Kidney (tissue), 14 donors: Measurements from ENCODE around the gene HIVEP3. TPM values are rescaled to one million over a fixed set of nuclear protein-coding genes. Genes with fewer than 3 reads are reported as not detected.

Source experiments
- DNase-seq, 5 donors: peaks; one replicate each; pipeline ENCODE4 v3.0.0-alpha.2; 2013 to 2020
- FAIRE-seq: peaks from 2 replicates; lab custom pipeline; 2012; peaks lifted over from hg19 to GRCh38; lab: Jason Lieb, UNC
- H3K27ac ChIP-seq, 2 donors: one replicate each; pipeline ENCODE4 v1.7.0; 2013; ENCODE audit warnings: low read depth in 2 of 2, low read length in 2 of 2, inconsistent platforms in 1 of 2
- H3K27me3 ChIP-seq: one replicate; pipeline ENCODE4 v1.7.1; 2013; ENCODE audit warnings: low read length, inconsistent platforms; ENCODE audit not compliant: control insufficient read depth, insufficient read depth
- H3K36me3 ChIP-seq, 3 donors: one replicate each; pipeline versions ENCODE4 v1.7.0 to v1.7.1; 2013; ENCODE audit warnings: low read length in 3 of 3, control low read depth in 1 of 3, inconsistent platforms in 1 of 3; ENCODE audit not compliant: insufficient read depth in 3 of 3, control insufficient read depth in 2 of 3
- H3K4me1 ChIP-seq, 3 donors: one replicate each; pipeline versions ENCODE4 v1.7.0 to v1.7.1; 2013; ENCODE audit warnings: low read length in 3 of 3, inconsistent platforms in 1 of 3, low read depth in 1 of 3; ENCODE audit not compliant: control insufficient read depth in 2 of 3, insufficient read depth in 2 of 3
- H3K4me3 ChIP-seq, 3 donors: one replicate each; pipeline versions ENCODE4 v1.7.0 to v1.8.1; 2013; ENCODE audit warnings: low read length in 3 of 3, control low read depth in 1 of 3, inconsistent platforms in 1 of 3
- H3K9ac ChIP-seq, 3 donors: one replicate each; pipeline versions ENCODE4 v1.7.0 to v1.7.1; 2013; ENCODE audit warnings: low read length in 3 of 3, control low read depth in 1 of 3, inconsistent platforms in 1 of 3
- H3K9me3 ChIP-seq, 3 donors: one replicate each; pipeline versions ENCODE4 v1.7.0 to v1.7.1; 2013; ENCODE audit warnings: low read length in 3 of 3, control low read depth in 1 of 3, inconsistent platforms in 1 of 3; ENCODE audit not compliant: control insufficient read depth in 2 of 3, insufficient read depth in 1 of 3
- intact Hi-C: fragments of 100-400 bp; cut with DNase I; formaldehyde crosslinking; loops from one replicate; pipeline ENCODE4 v1.11.1; 2022
- polyA plus RNA-seq: library from polyadenylated mRNA; stranded (reverse); fragments of 350-450 nt; fragmentation: Illumina TruSeq; extraction: RNeasy Lipid Tissue Mini Kit (QIAGEN cat#74804); gene quantifications from one replicate; pipeline ENCODE4 v1.2.3, GENCODE V29; 2014; ENCODE audit warnings: low read depth, low replicate concordance; ENCODE audit not compliant: insufficient read depth
- total RNA-seq: library from RNA; stranded (reverse); fragmentation: NEBNext Ultra II Directional; extraction: Animal tissue kit (Norgen Biotek cat#: 25700); gene quantifications from one replicate; pipeline ENCODE4 v1.2.1, GENCODE V29; 2021
- TF ChIP-seq, protein P1 (sequence below): IDR thresholded peaks from 3 replicates; pipeline ENCODE4 v1.5.1; 2012; ENCODE audit warnings: mild to moderate bottlenecking, moderate library complexity, borderline replicate concordance; ENCODE audit not compliant: insufficient read depth; ENCODE audit errors: extremely low read depth
- donor health status: control.
- donor health status: control.
- donor health status: control.
- donor health status: control.
- donor health status: control.
- donor health status: DM: yes; HTN: yes; CAD: no.
- donor health status: Normal renal cell carcinoma (clear cell type).

The HIVEP3 gene
- total and polyA plus RNA-seq, 2 donors from 2014 or later: 3.5 to 11.0 TPM

DNA sequence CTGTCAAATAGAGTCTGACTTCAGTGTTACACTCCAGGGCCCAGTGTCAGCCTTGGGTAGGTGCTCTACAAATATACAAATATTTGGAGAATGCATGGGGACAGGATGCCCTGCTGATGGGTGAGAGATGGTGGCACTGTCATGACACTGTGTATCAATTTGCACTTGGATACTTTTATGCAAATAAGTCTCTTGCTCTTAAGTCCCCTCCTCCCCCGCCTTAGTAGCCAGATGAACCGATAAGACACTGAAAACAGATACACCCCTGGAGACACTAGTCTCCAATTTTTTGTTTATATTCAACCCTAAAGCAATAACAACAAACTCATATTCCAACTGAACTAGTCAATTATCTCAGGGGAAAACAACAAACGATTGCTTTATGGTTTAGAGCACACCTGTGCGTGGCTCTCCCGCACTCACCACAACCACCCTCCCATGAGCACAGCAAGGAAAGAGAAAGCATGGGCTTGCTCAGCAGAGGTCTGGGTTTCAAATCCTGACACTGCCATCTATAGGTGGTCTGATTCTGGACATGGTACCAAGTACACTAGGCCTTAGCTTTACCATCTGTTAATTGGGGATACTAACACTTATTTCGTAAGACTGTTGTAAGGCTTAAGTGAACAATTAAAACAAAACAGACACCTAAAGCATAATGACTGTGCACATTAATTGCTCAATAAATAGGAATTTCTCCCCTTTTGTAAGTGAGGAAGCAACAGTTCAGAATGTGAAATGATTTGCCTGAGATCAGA, 50.3 kb downstream of the HIVEP3 start:
- FAIRE-seq: no peak
- no peak overlapping the region for H3K9ac ChIP-seq
- intact Hi-C loops: no loop called here
- no peaks in the 10 kb centered on the region for H3K36me3 ChIP-seq
- DNase-seq: no peak
- H3K27ac ChIP-seq: no peak overlapping the region
- peaks cover 0 to 7% (median 0%) of the 10 kb centered on the region in 3 donors for H3K4me1 ChIP-seq
- H3K9me3 ChIP-seq: no peaks in the 10 kb centered on the region
- no peak overlapping the region for H3K4me3 ChIP-seq
- TF ChIP-seq, protein P1, sequence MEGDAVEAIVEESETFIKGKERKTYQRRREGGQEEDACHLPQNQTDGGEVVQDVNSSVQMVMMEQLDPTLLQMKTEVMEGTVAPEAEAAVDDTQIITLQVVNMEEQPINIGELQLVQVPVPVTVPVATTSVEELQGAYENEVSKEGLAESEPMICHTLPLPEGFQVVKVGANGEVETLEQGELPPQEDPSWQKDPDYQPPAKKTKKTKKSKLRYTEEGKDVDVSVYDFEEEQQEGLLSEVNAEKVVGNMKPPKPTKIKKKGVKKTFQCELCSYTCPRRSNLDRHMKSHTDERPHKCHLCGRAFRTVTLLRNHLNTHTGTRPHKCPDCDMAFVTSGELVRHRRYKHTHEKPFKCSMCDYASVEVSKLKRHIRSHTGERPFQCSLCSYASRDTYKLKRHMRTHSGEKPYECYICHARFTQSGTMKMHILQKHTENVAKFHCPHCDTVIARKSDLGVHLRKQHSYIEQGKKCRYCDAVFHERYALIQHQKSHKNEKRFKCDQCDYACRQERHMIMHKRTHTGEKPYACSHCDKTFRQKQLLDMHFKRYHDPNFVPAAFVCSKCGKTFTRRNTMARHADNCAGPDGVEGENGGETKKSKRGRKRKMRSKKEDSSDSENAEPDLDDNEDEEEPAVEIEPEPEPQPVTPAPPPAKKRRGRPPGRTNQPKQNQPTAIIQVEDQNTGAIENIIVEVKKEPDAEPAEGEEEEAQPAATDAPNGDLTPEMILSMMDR: no peak
- no peaks in the 10 kb centered on the region for H3K27me3 ChIP-seq

DNA sequence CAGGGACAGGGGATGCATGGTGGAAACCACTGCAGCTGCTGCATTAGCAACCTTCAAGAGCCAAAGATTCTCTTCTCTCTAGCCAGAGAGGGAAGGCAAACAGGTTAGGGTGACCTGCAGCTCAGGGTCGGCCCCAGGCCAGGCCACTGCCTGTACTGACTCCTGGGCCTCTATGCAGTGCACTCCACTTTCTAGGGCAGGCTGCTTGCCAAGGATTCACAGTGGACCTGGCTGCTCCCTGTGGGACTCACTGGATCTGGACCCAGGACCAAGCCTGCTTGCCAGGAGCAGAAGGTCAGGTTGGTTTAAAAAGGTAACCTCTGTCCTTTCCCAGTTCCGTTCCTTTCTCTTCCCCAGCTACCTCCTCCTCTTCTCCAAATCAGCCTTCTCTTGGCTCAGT, 52.4 kb downstream of the HIVEP3 start:
- Histone ChIP-seq H3K27ac (no peak overlapping the region), H3K36me3 (no peaks in the 10 kb centered on the region), H3K9me3 (no peaks in the 10 kb centered on the region), H3K27me3 (no peaks in the 10 kb centered on the region), H3K9ac (no peak overlapping the region), H3K4me1 (peaks cover 0 to 7% (median 0%) of the 10 kb centered on the region in 3 donors), H3K4me3 (no peak overlapping the region)
- DNase-seq (no peak), FAIRE-seq (no peak)
- intact Hi-C loops: no loop called here
- TF ChIP-seq, protein P1: no peak

DNA sequence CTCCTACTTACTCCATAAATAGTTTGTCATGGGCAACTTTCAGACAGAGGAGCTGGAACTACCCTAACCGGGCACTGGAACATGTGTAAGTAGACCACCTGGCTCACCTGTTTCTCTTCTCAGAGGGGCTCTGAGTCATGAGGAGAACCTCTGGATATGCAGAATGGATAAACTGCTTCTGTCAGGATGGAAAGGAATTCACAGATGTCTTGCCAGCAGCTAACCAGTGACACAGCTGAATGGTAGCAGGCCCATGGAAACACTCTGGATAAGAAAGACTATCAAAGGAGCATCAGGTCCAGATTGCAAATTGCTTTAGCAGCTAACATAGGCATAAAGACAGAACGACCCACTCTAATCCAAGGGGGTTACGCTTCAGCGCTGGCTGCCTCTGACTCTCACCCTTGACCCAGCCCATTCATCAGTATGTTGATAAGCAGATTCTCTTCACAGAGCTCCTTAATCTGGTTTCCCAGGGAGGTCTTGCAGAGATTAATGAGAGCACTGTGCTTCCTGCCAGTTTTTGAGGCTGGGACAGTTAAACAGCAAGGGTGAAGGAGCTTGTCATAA, 54.2 kb downstream of the HIVEP3 start:
- no peak overlapping the region for H3K27ac ChIP-seq
- no peak overlapping the region for H3K9ac ChIP-seq
- H3K36me3 ChIP-seq: no peaks in the 10 kb centered on the region
- TF ChIP-seq, protein P1: no peak
- H3K27me3 ChIP-seq: no peaks in the 10 kb centered on the region
- DNase-seq (no peak), FAIRE-seq (no peak)
- H3K9me3 ChIP-seq: no peaks in the 10 kb centered on the region
- intact Hi-C loops: no loop called here
- H3K4me3 ChIP-seq: no peak overlapping the region
- peaks cover 0 to 7% (median 0%) of the 10 kb centered on the region in 3 donors for H3K4me1 ChIP-seq
